KOPT-K1 (cell line): ENCODE measurements around the gene RGSL1.
"Not testable (repeated sequence)": the region's sequence is repeated elsewhere in the genome, so short reads cannot be mapped to it uniquely, and the experiment has no call there.

Experiments
- H3K27ac ChIP-seq: fragments of 200-600 bp; sonication (generic); 2 replicates; pipeline ENCODE4 v1.5.1; 2016; ENCODE audit warnings: antibody characterized with exemption, mild to moderate bottlenecking, low read depth, low read length; ENCODE audit not compliant: poor library complexity, severe bottlenecking
- H3K36me3 ChIP-seq: fragments of 200-600 bp; sonication (generic); 2 replicates; pipeline ENCODE4 v1.5.1; 2017; ENCODE audit warnings: antibody characterized with exemption, mild to moderate bottlenecking, low read length, moderate library complexity; ENCODE audit not compliant: insufficient read depth
- H3K9me3 ChIP-seq: fragments of 200-600 bp; sonication (generic); 2 replicates; pipeline ENCODE4 v1.5.1; 2017; ENCODE audit warnings: antibody characterized with exemption, low read length, mild to moderate bottlenecking; ENCODE audit not compliant: insufficient read depth, poor library complexity, severe bottlenecking

RGSL1 gene

DNA sequence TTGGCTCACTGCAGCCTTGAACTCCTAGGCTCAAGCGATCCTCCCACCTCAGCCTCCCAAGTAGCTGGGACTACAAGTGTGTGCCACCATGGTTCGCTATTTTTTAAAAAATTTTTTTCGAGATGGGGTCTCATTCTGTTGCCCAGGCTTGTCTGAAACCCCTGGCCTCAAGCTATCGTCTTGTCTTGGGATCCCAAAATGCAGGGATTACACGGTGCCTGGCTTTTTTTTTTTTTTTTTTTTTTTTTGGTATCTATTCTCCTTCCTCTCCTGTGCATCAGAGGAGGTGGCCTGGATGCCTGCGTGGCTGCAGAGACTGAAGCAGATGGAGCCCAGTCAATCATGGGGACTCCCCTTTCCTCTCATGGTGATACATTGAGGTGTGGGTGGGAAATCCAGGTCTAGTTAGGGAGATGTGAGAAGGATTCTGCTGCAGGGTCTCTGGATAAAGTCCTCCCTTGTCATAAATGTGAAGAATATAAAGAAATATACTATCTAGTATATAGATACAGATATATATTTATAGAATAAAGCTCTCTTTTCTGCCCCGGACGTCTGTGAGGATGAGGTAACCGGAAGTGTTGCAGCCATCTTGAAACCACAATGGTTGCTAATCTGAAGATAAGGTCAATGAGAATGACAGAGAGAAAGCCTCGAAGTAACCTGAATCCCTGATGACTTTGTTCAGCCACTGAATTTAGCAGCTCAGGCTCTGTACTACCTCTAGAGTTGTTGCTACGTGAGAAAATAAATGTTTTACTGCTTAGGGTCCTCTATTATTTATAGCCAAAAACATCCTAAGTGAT, 19.5 kb upstream of the RGSL1 start:
- H3K36me3 ChIP-seq: no peaks in the 10 kb centered on the region
- H3K9me3 ChIP-seq: no peaks in the 10 kb centered on the region
- no peak overlapping the region for H3K27ac ChIP-seq

DNA sequence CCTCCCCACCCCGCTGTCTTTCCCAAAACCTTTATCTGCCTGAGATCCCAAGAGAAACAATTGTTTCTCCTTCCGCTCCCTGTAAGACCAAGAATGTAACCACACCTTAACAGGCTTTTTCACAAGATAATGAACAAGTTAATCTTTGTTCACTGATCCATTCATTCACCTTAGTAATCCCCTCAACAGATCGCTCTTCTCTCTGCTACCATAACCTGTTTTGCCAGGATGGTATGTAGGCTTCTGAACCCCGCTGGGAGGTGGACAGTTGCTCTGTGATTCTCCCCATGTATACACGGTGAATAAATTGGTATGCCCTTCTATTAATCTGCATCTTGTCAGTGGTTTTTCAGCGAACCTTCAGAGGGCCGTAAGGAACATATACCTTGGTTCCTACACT, 18.7 kb upstream of the RGSL1 start:
- Histone ChIP-seq H3K36me3 (no peaks in the 10 kb centered on the region), H3K9me3 (no peaks in the 10 kb centered on the region), H3K27ac (no peak overlapping the region)

DNA sequence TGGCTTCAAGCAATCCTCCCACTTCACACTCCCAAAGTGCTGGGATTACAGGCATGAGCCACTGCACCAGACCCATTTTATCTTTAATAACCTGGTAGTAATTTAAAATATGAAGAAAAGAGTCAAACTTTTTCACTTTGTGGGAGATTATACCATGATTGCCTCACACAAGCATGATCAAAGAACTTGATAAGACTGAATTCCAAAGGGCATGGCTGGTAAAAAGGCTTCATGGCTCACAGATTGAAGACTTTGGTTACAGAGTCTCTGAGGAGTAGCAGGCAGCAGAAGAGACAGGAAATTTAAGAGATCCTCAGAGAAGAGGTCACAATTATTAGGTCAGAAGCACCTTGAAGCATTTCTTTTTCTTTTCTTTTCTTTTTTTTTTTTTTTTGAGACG, 16.4 kb upstream of the RGSL1 start:
- peaks cover 6% of the 10 kb centered on the region for H3K9me3 ChIP-seq
- H3K27ac ChIP-seq: no peak overlapping the region
- H3K36me3 ChIP-seq: no peaks in the 10 kb centered on the region

DNA sequence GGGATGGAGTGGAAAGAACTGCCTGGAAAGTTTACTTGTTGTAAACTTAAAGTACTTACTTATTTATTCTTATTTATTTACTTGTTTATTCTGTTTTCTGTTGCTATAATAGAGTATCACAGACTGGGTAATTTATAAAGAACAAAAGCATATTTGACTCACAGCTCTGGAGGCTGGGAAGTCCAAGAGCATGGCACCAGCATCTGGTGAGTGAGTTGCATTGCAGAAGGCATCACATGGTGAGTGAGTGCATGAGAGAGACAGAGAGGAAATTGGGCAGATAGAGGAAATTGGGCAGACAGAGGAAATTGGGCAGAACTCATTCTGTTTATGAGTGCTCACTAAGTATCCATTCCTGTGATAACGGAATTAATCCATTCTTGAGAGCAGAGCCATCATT, 11.6 kb upstream of the RGSL1 start:
- Histone ChIP-seq H3K9me3 (peaks cover 6% of the 10 kb centered on the region), H3K36me3 (no peaks in the 10 kb centered on the region), H3K27ac (no peak overlapping the region)

DNA sequence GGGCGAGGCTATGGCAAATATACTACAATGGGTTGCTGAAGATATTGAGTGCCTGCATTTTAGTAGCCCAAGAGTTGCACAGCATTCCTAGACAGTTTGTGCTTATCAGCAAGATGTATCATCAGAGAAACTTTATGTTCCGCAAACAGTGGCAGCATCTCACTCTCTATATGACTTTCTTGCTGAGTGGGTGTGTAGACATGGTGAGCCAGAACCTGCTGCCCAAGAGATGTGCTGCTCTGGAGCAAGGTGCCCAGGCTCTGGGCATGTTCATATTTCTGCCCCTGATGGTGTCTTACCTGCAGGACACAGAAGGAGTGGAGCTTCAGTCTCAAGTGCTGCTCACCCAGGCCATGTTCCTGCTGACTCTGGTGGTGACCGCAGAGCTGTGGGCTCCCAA, 8.2 kb upstream of the RGSL1 start:
- H3K27ac ChIP-seq: no peak overlapping the region
- H3K9me3 ChIP-seq: peaks cover 6% of the 10 kb centered on the region
- H3K36me3 ChIP-seq: no peaks in the 10 kb centered on the region

DNA sequence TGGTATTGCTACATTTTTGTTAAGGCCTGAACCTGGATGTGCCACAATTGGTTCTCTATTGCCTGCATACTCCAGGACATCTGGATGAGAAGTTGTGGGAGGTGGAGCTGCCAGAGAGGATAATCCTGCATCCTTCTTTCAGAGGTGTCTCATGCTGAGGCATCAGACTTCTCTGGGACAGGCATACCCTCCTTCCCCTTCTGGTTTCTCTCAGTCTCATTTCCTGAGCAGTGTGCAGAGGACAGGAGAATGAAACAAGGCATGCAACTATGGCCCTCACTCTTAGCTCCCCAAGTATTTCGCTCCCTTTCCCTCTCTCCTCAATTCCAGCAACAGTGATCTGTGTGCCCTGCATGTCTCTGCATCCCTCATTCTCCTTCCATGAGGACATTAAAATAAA, 7.6 kb upstream of the RGSL1 start:
- Histone ChIP-seq H3K27ac (no peak overlapping the region), H3K9me3 (peaks cover 6% of the 10 kb centered on the region), H3K36me3 (no peaks in the 10 kb centered on the region)

DNA sequence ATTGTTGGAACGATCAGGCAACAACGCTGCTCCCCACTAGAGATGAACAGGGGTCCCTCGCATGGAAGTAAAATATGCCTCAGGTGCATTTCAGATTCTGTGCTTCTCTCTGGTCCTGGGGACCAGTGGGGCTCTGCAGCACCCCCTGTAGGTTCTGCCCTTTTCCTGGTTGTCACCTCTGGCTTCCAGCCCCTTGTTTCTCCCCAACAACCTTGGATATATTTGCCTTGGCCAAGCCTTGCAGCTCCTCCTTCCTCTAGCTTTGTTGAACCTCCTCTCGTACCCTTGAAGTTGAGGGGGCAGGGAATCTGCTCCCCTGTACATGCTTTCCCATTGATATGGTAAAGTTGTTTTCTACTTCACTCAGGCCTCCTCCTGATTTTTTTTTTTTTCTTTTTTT, 5.4 kb upstream of the RGSL1 start:
- no peaks in the 10 kb centered on the region for H3K36me3 ChIP-seq
- H3K27ac ChIP-seq: no peak overlapping the region
- H3K9me3 ChIP-seq: no peaks in the 10 kb centered on the region

DNA sequence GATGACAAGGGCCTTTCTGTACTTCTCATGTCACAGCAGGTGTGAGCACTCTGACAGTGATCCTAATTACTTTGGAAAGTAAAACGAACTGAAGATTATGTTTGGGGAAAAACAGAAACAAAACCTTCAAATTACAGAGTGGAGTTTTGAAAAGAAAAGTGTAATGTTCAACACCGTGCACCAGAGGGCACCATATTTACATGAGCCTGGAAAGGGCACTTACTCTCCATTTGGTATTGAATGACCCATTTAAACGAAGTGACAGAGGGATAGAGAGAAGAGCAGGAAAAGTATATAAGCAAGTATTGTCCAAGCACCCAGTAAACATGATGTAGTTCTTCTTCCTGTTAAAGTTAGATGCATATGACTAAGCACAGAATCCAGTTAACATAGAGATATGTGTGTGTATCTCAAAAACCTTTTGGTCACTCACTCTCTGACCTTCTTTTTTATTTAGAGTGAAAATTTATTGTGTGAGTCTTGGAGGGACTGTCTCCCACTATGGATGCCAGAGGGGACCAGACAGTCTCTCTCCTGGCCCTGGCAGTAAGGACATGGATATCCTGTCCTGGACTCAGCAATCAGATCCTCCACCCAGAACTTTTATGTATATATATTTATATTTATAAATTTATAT, 3.8 kb upstream of the RGSL1 start:
- H3K36me3 ChIP-seq: no peaks in the 10 kb centered on the region
- no peaks in the 10 kb centered on the region for H3K9me3 ChIP-seq
- H3K27ac ChIP-seq: no peak overlapping the region

DNA sequence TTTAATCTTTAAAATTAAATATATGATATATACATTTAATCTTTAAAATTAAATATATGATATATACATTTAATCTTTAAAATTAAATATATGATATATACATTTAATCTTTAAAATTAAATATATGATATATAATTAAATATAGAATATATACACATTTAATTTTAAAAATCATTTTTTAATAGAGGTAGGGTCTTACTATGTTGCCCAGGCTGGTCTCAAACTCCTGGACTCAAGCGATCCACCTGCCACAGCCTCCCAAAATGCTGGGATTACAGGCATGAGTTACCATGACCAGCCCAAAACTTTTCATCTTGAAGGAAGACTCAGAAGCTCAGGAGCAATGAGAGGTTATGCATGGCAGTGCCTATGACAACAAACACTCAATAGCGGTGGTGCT, 2.8 kb upstream of the RGSL1 start:
- H3K9me3 ChIP-seq, H3K27ac ChIP-seq, H3K36me3 ChIP-seq: not testable (repeated sequence)

DNA sequence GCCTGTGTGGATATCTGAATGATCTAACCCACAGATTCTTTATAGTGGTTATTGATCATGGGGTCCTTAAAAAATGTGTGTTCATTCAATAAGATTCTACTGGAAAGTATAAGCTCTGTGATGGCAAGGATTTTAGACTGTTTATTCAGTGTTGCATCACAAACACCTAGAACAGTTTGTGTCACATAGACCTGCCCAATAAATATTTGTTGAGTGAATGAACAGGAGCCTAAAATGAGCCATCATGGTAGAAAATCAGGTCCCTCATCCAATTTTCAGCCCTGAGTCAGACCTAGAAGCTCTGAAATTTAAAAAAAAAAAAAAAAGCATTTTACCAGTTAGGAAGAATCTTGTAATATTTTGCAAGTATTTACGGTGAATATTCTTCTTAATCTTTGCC, 2.3 kb upstream of the RGSL1 start:
- H3K9me3 ChIP-seq: no peaks in the 10 kb centered on the region
- H3K36me3 ChIP-seq: no peaks in the 10 kb centered on the region
- no peak overlapping the region for H3K27ac ChIP-seq

DNA sequence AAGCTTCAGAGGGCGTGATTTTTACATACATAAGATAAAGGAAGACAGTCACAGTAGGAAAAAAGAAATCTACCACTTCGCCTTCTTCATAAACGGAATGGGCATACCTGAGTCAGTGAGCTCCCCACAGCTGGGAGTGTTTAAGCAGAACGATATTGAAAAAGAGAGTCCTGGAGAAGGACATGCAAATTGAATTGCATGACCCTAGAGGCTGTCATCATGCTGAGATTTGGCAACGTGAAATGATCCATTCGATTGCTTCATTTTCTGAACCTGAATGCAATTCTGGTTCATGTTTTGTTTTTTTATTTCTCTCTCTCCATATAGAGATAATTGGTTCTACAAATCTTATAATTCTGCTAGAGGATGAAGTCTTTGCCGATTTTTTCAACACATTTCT, 3.7 kb downstream of the RGSL1 start:
- no peak overlapping the region for H3K27ac ChIP-seq
- H3K36me3 ChIP-seq: no peaks in the 10 kb centered on the region
- no peaks in the 10 kb centered on the region for H3K9me3 ChIP-seq

DNA sequence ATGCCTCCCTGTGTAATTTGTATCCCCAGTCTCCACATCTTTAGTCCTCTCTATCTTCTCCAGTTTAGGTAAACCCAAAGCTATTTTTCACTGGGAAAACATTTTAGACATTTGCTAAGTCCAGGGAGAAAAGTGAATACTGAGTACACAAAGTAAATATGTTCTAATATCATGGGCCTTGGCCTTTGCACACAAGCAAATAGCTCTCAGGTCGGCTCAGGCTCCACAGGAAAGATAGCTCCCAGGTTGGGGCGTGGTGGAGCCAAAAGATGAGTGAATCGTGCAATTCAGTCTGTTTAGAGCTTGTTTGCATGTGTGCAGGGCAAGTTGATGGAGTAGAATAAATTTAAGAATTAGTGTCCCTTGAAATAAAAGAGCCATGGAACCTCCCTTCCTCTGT, 7.9 kb downstream of the RGSL1 start:
- no peaks in the 10 kb centered on the region for H3K36me3 ChIP-seq
- H3K27ac ChIP-seq: no peak overlapping the region
- peaks cover 5% of the 10 kb centered on the region for H3K9me3 ChIP-seq

DNA sequence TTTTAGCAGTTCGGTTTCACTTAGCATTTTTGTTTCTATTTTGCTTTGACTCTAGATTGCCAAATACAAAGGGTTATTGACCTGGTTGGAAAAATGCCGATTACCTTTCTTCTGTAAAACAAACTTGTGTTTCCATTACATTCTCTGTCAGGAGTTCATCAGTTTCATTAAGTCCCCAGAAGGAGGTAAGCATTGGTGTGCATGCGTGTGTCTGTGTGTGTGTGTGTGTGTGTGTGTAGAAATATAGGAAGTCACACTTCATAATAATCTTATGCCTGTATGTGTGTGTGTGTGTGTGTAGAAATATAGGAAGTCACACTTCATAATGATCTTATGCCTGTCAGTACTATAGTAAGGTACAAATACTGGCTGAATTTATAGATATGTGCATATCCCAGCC, 10.0 kb downstream of the RGSL1 start:
- peaks cover 5% of the 10 kb centered on the region for H3K9me3 ChIP-seq
- no peak overlapping the region for H3K27ac ChIP-seq
- no peaks in the 10 kb centered on the region for H3K36me3 ChIP-seq

DNA sequence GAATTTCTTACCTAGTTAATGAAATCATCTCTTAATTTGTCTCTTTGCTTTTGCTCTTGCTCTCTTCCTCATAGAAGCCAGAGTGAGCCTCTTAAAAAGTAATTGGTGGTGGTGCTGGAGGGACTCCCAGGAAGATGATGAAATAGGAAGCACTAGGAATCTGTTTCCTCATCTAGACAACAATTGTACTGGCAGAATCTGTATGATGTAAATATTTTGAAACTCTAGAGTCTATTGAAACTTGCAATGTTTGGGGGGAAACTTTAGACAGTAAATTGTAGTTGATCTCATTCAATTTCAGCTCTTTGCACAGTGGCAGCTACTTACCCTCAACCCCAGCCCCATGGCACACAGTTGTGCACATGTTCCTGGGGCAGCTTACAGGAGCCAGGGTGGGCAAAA, 10.6 kb downstream of the RGSL1 start:
- no peaks in the 10 kb centered on the region for H3K36me3 ChIP-seq
- no peak overlapping the region for H3K27ac ChIP-seq

DNA sequence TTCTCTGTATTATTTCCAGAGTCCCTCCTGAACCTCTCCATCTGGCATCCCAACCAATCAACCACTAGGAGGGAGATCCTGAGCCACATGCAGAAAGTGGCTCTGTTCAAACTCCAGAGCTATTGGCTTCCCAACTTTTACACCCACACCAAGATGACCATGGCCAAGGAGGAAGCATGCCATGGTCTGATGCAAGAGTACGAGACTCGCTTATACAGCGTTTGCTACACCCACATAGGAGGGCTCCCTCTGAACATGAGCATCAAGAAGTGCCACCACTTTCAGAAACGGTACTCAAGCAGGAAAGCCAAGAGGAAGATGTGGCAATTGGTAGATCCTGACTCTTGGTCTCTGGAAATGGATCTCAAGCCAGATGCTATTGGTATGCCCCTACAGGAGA, 23.6 kb downstream of the RGSL1 start:
- no peak overlapping the region for H3K27ac ChIP-seq
- H3K36me3 ChIP-seq: no peaks in the 10 kb centered on the region
- peaks cover 11% of the 10 kb centered on the region for H3K9me3 ChIP-seq

More for the DNA sequence above, 10.6 kb downstream of the RGSL1 start:
- H3K9me3 ChIP-seq: peaks cover 5% of the 10 kb centered on the region

DNA sequence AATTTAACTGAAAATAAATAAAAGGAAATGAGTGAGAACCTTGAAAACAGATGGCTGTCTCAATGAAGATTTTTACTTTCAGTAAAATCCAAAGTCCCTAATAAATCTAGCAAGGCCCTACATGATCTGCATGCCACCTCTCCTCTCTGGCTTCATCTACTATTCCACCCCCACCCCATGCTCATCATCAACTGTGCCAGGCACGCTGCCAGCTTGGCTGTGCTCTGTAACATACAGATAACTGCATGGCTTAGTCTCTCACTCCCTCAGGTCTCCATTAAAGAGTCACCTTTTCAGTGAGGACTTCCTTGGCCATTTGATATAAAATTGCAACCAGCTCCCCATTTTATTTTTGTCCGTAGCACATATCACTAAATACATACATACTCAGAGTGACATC, 26.7 kb downstream of the RGSL1 start:
- Histone ChIP-seq H3K36me3 (no peaks in the 10 kb centered on the region), H3K27ac (no peak overlapping the region), H3K9me3 (peaks cover 15% of the 10 kb centered on the region)
